Suppressor macrophage treated with lipopolysaccharide for 1 hour (primary cell): ENCODE measurements around the gene STARD8.

Source experiments
- DNase-seq, 3 donors: peaks; one replicate each; pipeline ENCODE4 v3.0.0-alpha.2; 2020 to 2022

Gene STARD8

DNA sequence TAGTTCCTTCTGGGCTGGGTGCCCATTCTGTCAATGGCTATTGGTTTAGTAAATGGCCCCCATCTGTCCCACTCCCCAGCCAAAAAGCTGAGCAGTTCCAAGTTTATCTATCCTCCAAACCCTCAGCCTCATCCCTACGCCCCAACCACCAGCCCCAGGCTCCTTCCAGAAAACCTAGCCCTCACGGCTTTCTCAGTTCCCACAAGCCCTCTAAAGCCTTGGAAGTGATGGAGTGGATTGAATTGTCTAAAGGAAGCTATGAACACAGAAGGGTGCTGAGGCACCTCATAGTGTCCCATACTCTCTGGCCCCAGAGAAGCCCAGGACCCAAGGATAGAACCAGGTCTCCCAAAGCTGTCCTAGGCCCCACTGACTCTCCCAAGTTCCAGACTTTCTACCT is 105.8 kb downstream of the STARD8 start:
- DNase-seq, result no peak

DNA sequence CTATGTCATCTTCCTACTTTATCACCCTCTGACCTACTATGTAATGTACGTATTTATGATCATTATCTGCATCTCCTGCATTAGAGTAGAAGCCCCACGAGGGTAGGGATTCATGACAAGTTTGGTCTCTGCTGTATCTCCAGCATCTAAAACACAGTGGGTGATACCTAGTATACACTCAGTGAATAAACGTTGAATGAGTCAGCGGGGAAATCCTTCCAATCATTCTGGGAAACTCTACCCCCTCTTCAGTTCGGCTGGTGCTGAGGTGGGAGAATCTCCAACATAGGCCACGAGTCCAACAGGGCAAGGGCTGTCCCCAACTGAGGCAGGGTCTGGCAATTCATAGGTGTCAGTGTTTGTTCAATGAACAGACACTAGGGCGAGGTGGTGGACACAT is 106.9 kb downstream of the STARD8 start:
- no peak for DNase-seq

DNA sequence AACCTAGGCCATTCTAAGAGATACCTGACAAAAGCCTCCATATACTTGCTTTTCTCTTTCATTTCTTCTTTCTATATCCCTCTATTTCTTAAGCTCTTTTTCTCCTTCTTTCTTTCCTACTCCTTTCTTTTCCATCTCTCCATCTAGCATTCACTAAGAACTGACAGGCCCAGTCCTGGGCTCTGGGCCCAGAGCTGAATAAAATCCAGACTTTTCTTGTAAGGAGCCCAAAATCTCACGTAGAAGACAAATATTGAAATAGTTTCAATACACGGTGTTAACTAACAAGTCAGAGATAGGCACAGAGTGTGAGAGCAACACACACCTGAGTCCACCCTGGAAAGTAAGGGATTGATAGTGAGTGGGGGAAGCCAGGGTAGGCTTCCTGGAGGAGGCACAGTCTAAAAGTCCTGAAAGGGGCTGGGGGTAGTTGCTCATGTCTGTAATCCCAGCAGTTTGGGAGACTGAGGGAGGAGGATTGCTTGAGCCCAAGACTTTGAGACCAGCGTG is 108.2 kb downstream of the STARD8 start:
- DNase-seq, result no peak

DNA sequence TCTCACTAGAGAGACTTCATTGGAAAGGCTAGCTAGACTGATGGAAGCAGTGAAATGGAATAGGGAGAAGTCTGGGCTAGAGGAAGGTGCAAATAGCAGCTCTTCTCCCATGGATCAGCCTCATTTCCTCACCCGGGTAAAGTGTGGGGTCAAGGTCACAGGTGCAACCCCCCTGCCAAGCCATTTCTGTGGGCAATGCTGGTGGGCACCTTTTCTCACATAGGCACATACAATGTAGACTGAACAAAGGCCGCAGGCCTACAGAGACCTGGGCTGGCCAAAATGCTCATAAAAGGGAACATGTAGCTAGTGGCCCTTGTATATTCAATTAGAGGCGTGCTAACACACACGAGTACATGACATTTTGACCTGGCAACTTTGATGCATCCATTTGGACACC is 109.9 kb downstream of the STARD8 start:
- DNase-seq, result no peak

DNA sequence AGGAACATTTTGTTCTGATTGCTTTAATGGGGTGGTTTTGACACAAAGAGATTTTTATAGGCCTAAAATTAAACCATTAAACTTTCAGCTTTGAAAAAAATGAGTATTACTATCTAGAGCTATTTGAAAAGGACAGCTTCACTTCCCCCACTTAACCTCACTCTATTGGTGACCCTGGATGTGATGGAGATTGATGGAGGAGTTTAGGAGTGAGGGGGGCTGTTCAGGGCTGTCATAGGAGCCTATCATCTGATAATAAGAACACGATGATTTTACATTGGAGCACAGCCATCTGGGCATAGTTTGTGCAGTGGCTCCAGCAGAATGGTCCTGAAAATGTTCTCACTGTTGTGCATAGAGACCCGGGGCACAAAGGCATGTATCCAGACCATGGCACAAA is 110.3 kb downstream of the STARD8 start:
- no peak for DNase-seq

DNA sequence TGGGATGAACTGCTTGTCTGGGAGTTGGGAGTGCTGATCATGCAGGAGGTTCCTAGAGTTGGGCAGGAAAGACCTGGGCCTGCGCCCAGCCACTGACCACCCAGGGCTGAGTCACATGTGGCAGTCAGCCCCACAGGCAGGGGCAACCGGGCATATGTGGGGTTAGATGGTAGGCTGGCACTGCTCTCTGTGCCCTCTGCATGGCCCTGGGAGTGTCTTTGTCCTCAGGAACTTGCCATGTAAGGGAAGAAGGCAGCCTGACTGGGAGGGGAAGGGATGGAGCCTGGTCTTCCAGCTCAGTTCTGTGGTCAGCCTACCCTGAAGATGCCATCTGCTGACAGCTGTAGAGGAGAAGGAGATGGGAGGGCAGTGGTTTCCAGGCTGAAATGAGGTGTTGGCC is 111.2 kb downstream of the STARD8 start:
- DNase-seq, result no peak

DNA sequence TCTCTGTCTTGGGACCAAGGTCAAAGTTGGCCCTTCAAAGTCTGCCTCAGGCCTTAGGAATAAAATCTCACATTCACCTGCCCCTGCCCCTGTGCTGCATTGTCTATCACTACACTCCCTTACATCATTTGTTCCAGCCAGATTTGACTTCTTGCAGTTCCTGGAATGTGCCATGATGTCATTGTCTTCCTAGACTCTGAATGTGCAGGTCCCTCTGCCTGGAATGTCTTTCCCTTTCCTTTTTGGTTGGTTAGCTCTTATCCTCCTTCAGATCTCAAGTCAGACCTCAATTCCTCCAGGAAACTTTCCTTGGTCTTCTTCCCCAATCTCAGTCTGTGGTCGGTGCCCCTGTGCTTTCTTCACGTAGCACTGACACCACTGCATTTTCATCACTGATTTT is 113.6 kb downstream of the STARD8 start:
- DNase-seq, result no peak

DNA sequence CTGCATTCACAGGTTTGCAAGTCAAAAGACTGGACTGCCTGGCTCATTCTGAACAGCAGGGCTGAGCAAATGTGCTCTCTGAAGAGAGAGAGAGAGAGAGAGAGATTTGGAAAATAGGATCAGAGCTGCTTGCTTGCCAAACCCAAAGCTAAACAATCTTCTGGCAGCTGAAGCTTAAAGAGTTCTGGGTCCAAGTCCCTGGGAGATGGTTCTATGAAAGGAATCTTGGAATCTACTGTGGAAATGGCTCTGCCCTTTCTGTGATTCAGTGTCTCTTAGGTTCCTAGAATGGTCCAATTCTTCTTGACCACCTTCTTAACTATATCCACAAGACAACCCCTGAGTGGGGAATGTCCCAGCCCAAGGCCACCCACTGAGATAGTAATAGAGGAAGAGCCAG is 115.3 kb downstream of the STARD8 start:
- no peak for DNase-seq

DNA sequence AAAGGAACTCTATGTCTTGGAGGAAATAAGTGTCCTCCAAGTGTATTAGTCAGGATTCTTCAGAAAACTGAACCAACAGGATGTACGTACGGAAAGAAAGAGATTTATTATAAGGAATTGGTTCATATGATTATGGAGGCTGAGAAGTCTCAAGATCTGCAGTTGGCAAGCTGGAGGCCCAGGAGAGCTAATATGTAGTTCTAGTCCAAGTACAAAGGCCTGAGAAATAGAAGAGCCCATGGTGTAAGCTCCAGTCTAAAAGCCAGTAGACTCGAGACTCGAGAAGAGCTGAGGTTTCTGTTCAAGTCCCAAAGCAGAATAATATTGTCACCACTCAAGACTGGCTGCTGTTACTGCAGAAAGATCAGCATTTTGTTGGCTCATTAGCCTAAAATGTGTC is 116.0 kb downstream of the STARD8 start:
- DNase-seq, result no peak
